Muscle of back (tissue), 11 donors: Measurements from ENCODE around the gene ADNP2. TPM values are rescaled to one million over a fixed set of nuclear protein-coding genes. Genes with fewer than 3 reads are reported as not detected.
A peak's percentile ranks its signal among the peaks of the same experiment; 100 is the strongest.

Experiments used
- DNase-seq, 3 donors: peaks; one replicate each; pipeline versions ENCODE4 v3.0.0 to v3.0.0-alpha.2; 2013
- polyA plus RNA-seq, 10 donors: library from polyadenylated mRNA; unstranded; fragments of 120-200 nt; gene quantifications; one replicate each; pipeline ENCODE4 v1.2.1, GENCODE V29; 2013; ENCODE audit not compliant: insufficient read length in 10 of 10

Gene ADNP2
- polyA plus RNA-seq, 10 donors, result 8.7 to 13.7 (median 11.0) TPM

GRCh38 chr18:80169607-80170006 is 60.5 kb downstream of the ADNP2 start:
- no peak for DNase-seq

GRCh38 chr18:80170395-80171053 is 61.5 kb downstream of the ADNP2 start:
- peak in 1 of 3 donors; percentile 20 for DNase-seq

GRCh38 chr18:80171054-80171872 is 62.2 kb downstream of the ADNP2 start:
- DNase-seq, result peak in 2 of 3 donors; percentile 42 to 51

GRCh38 chr18:80172056-80172455 is 63.0 kb downstream of the ADNP2 start:
- no peak for DNase-seq

DNA sequence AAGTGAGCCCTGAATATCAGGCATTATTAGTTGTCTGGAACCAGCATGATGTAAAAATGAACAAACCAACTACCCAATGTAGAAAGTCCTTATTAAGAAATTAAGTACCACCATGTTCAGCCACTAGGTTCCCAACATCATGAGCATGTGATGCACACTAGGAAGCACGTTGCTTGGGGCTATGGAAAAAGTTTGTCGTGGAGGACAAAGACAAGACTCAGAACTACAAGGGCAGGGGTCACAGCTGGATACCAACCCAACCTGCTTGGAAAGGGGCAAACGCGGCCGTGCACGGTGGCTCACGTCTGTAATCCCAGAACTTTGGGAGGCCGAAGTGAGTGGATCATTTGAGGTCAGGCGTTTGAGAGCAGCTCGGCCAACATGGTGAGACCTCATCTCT is 64.0 kb downstream of the ADNP2 start:
- DNase-seq, result no peak

GRCh38 chr18:80175451-80176204 is 66.6 kb downstream of the ADNP2 start:
- no peak for DNase-seq

GRCh38 chr18:80176334-80177073 is 67.4 kb downstream of the ADNP2 start:
- peak in 1 of 3 donors; percentile 58 for DNase-seq

GRCh38 chr18:80177128-80177527 is 68.1 kb downstream of the ADNP2 start:
- DNase-seq, result no peak

DNA sequence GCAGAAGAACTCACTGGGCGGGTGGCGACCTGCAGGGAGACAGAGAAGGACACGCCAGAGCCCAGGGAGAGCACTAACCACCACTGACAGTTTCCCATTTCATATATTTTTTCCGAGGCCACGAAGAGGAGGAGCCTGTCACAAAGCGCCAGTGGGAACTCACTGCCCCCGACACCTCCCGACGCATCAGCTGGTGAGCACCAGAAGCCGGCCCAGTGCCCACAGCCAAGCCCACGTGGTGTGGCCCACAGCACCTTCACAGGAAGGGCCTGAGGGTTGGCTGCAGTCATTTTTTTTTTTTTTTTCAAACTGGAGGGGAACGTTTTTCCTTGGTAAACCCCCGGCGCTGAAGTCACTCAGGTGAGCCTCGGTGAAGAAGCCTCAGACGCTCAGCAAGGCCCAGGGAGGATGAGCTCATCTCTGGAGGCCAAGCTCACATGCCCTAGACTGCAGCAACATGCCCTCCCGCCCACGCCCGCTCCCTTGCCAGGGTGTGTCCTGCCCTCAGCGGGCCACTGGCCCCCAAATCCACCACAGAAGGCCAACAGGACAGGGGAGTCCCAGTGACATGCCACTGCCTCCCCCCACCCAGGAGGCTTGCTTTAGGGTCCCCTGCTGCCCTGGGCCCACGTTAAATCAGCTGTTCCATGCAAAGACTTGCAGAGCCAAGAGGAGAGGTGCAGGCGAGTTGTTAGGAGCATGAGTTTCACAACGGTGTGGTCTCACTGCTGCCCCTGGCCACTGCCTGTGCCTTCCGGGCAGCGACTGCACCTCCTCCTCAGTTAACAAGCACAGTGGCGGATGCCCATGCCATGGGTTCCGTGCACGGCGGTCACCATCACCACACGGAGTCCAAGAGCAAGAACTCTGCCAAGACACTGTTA is 70.1 kb downstream of the ADNP2 start:
- DNase-seq, result no peak

DNA sequence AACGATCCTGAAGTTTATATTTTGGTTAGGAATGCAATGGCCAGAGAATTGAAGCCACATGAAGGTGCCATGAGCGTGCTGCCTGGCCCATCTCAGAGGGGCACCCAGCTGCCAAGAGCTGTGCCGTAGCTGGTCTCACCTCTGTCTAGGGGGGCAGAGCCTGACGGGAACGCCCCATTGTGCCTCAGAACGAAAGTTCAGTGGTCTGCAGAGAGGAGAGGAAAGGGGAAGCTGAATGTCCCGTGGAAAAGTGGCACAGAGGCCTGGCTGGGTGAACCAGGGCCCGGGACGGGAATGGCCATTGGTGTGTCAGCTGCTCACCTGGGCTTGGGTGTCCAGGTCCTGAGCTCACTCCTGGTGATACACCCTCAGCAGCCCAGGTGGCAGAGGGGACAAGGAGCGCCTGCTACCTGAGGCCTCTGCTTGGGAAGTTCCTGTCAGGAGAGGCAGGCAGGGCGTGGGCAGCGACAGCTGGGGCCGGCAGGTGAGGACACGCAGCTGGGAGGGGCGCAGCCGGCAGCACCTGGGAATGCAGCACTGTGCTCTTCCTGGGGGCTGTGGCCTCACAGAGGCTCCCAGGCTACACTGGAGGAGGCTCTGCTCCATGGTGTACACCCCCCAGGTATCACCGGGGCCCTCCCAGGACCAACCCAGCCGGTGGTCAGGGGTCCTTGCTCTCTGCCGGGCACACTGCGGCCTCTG is 70.9 kb downstream of the ADNP2 start:
- no peak for DNase-seq

- DNase-seq, result no peak
These were observed 71.9 kb downstream of the ADNP2 start for GRCh38 chr18:80180778-80181564.

DNA sequence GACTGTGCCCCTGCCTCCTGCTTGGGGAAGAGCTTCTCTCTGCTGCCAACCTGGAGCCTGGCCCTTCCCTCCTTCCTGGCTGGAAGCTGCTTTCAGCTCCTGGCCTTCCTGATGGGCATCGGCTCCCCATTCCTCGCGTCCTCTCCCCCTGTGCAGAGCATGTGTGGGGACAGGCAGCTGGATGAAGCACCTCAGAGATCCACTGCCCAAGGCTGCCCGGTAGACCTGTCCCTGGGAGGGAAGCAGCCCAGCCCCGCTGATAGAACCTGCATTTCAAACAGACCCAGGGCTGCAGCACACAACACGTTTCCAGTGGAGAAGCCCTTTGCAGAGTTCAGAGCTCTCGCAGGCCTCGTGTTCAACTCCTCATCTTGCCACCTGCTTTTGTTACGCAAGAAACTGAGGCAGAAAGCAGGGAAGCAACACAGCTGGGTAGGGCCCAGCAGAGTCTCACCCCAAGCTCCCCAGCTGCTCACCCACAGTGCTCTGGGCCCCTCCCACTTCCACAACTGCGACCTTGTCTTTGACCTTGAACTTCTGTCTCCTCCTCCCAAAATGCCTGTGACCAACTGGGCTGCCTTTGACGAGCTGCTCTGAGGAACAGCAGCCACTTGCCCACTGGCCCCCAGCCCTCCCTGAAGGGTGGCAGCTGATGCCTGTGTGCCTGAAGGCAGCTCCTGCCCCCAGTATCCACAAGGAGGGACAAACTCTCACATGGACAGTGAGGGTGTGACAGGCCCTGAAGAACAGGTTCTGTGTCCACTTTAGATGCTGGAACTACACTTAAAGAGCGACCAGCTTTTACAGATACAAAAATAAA is 72.8 kb downstream of the ADNP2 start:
- DNase-seq, result no peak

DNA sequence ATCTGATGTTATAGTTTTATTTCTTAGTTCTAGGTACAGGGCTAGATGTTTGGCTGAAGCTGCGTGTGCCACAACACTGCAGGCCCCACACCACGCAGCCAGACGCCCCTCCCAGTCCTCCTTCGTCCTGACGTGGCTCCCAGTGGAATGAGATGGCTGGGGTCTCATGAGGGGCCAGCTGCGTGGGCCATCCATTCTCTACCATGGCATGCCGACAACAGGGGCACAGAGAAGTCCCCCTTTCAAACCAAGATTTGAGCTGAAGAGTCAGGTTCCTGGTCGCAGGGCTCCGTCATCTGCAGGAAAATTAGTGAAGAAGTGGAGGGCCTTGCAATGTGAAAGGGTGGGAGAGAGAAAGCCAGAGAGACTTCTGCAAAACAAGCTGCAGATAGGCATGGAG is 73.8 kb downstream of the ADNP2 start:
- no peak for DNase-seq

DNA sequence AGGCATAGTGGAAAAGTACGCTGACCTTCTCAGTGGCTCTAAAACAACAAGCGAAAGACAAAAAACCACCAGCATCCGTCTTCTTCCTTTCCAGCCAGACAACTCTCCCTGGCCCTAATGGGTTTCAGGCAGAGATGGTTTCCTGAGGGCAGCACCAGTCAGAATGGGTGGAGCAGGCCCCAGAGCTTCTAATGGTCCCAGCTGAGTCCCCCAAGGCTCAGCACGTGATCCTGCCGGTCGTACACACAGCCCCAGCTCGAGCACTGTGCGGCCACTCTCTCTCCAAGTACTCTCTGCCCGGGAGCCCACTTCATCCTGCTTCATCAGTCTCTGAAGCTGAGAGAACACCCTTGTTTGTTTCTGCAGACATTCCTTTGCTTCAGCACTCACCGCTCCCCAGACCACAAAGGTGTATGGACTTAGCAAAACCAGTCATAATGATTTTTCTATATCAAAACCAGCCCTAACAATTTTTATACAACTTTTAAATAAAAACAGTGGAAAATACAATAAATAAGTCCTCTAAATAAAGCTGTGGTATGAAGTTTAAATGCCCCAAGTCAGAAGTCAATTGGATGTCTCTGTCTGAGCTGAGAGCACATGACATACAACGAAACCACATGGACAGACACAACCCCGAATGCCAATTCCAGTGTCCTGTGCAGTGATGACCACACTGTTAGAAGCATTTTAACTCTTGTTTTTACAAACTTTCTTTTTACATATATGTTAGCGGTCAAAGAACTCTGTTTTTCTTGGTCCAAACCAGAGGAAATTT is 74.4 kb downstream of the ADNP2 start:
- no peak for DNase-seq

DNA sequence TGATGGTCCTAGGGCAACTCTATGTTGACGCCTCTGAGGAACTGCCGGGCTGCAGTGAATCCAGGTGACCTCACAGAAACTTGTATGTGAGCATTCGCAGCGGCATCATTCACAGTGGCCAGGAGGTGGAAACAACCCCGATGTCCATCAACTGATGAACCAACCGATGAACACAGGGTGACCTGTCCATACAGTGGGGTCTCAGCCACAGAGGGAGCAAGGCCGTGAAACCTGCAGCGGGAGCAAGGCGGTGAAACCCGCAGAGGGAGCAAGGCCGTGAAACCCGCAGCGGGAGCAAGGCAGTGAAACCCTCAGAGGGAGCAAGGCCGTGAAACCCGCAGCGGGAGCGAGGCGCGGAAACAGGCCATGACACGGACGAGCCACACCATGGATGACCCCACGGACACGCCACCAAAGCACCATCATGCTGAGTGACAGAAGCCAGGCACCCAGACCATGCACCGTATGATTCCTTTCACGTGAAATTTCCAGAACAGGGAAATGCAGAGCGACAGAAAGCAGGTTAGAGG is 75.2 kb downstream of the ADNP2 start:
- no peak for DNase-seq

DNA sequence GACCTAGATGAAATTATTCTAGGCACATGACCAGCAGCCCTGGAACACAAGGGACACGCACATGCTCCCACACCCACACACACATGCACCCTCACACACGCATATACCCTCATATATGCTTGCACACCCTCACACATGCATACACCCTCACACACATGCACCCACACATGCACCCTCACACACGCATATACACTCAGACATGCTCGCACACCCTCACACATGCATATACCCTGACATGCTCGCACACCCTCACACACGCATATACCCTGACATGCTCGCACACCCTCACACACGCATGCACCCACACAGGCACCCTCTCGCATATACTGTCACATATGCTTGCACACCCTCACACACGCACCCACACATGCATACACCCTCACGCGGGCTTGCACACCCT is 76.5 kb downstream of the ADNP2 start:
- no peak for DNase-seq

- DNase-seq, result no peak
These were observed 79.0 kb downstream of the ADNP2 start for GRCh38 chr18:80187956-80188642.
